GM19240 (cell line): ENCODE data around the gene PSME1.
"Not testable (repeated sequence)": the region's sequence is repeated elsewhere in the genome, so short reads cannot be mapped to it uniquely, and the experiment has no call there.

Experiments used
- DNase-seq: peaks from one replicate; pipeline ENCODE4 v3.0.0; 2011; ENCODE audit warnings: low spot score; ENCODE audit not compliant: insufficient read length

The PSME1 gene

GRCh38 chr14:24103451-24103850, 32.5 kb upstream of the PSME1 start:
- no peak for DNase-seq

GRCh38 chr14:24105609-24106239, 30.3 kb upstream of the PSME1 start:
- not testable (repeated sequence) for DNase-seq

GRCh38 chr14:24106672-24107271, 29.2 kb upstream of the PSME1 start:
- no peak for DNase-seq

- no peak for DNase-seq
These were observed 27.6 kb upstream of the PSME1 start for GRCh38 chr14:24108336-24108874.

GRCh38 chr14:24110060-24110459, 25.9 kb upstream of the PSME1 start:
- no peak for DNase-seq

- DNase-seq, result no peak
These were observed 25.5 kb upstream of the PSME1 start for GRCh38 chr14:24110523-24110922.

GRCh38 chr14:24113379-24113800, 22.6 kb upstream of the PSME1 start:
- no peak for DNase-seq

- peak; percentile 46 for DNase-seq
These were observed 22.0 kb upstream of the PSME1 start for GRCh38 chr14:24113801-24114531.

- peak; percentile 91 for DNase-seq
These were observed 21.2 kb upstream of the PSME1 start, which contains the start of the genes DCAF11 and NRL for GRCh38 chr14:24114532-24115421. Gene DCAF11, plus strand, starts transcription at chr14:24114777. Its CDS starts 818 bp downstream, at chr14:24115595. Gene NRL, minus strand, starts transcription at chr14:24114949. Its CDS starts 32,101 bp downstream, at chr14:24082848.

- DNase-seq, result no peak
These were observed 20.4 kb upstream of the PSME1 start for GRCh38 chr14:24115422-24116127.

GRCh38 chr14:24116128-24116814, 19.7 kb upstream of the PSME1 start:
- DNase-seq, result no peak

GRCh38 chr14:24117179-24117578, 18.8 kb upstream of the PSME1 start:
- no peak for DNase-seq

- no peak for DNase-seq
These were observed 16.3 kb upstream of the PSME1 start for GRCh38 chr14:24119691-24120090.

- DNase-seq, result no peak
These were observed 14.8 kb upstream of the PSME1 start for GRCh38 chr14:24121210-24121609.

GRCh38 chr14:24122416-24122815, 13.6 kb upstream of the PSME1 start:
- no peak for DNase-seq

GRCh38 chr14:24122898-24123297, 13.1 kb upstream of the PSME1 start:
- DNase-seq, result no peak

GRCh38 chr14:24123424-24124417, 12.3 kb upstream of the PSME1 start:
- DNase-seq, result no peak

- DNase-seq, result no peak
These were observed 9.1 kb upstream of the PSME1 start for GRCh38 chr14:24126939-24127338.

GRCh38 chr14:24127673-24128072, 8.3 kb upstream of the PSME1 start:
- DNase-seq, result no peak
